Parathyroid adenoma (tissue), 2 donors: Measurements from ENCODE around the gene PCBP1.
"Not testable (repeated sequence)": the region's sequence is repeated elsewhere in the genome, so short reads cannot be mapped to it uniquely, and the experiment has no call there.

Experiments
- H2AFZ ChIP-seq: fragments of 300-600 bp; sonication (generic); one replicate; pipeline ENCODE4 v1.7.0; 2017; ENCODE audit warnings: antibody characterized with exemption, mild to moderate bottlenecking
- H3K27ac ChIP-seq: fragments of 300-600 bp; sonication (generic); one replicate; pipeline ENCODE4 v1.7.0; 2017
- H3K27me3 ChIP-seq: fragments of 300-600 bp; sonication (generic); one replicate; pipeline ENCODE4 v1.7.0; 2017; ENCODE audit warnings: low read length; ENCODE audit not compliant: control insufficient read depth, insufficient read depth
- H3K36me3 ChIP-seq: fragments of 300-600 bp; sonication (generic); one replicate; pipeline ENCODE4 v1.7.0; 2017; ENCODE audit warnings: low read length; ENCODE audit not compliant: control insufficient read depth, insufficient read depth
- H3K4me1 ChIP-seq: fragments of 300-600 bp; sonication (generic); one replicate; pipeline ENCODE4 v1.7.0; 2017; ENCODE audit warnings: control low read depth
- H3K4me2 ChIP-seq: fragments of 300-600 bp; sonication (generic); one replicate; pipeline ENCODE4 v1.7.0; 2017; ENCODE audit warnings: low read length
- H3K4me3 ChIP-seq: fragments of 300-600 bp; sonication (generic); one replicate; pipeline ENCODE4 v1.7.0; 2017; ENCODE audit warnings: low read depth, low read length
- H3K79me2 ChIP-seq: fragments of 300-600 bp; sonication (generic); one replicate; pipeline ENCODE4 v1.7.0; 2017; ENCODE audit warnings: control low read depth
- H3K9ac ChIP-seq: fragments of 300-600 bp; sonication (generic); one replicate; pipeline ENCODE4 v1.7.0; 2017; ENCODE audit warnings: mild to moderate bottlenecking
- H3K9me3 ChIP-seq: fragments of 300-600 bp; sonication (generic); one replicate; pipeline ENCODE4 v1.7.0; 2017; ENCODE audit warnings: low read length; ENCODE audit not compliant: control insufficient read depth
- CTCF ChIP-seq: fragments of 300-600 bp; sonication (generic); IDR thresholded peaks from one replicate; pipeline ENCODE4 v1.7.0; 2017; ENCODE audit warnings: antibody characterized with exemption, mild to moderate bottlenecking
- donor health status: primary hyperparathyroidism.

The PCBP1 gene

GRCh38 chr2:70090706-70091334 is 3.5 kb downstream of the PCBP1 start:
- H3K9me3 ChIP-seq: no peaks in the 10 kb centered on the region
- H3K4me3 ChIP-seq: no peak overlapping the region
- peaks cover 2% of the 10 kb centered on the region for H3K36me3 ChIP-seq
- H3K27ac ChIP-seq: no peak overlapping the region
- H2AFZ ChIP-seq: no peak overlapping the region
- peaks cover 5% of the 10 kb centered on the region for H3K4me1 ChIP-seq
- TF ChIP-seq CTCF: no peak
- no peak overlapping the region for H3K9ac ChIP-seq
- no peaks in the 10 kb centered on the region for H3K27me3 ChIP-seq
- H3K79me2 ChIP-seq: peaks cover 6% of the 10 kb centered on the region
- no peak overlapping the region for H3K4me2 ChIP-seq

GRCh38 chr2:70091364-70091763 is 4.1 kb downstream of the PCBP1 start:
- Histone ChIP-seq H3K4me1 (no peaks in the 10 kb centered on the region), H3K36me3 (peaks cover 2% of the 10 kb centered on the region), H3K9me3 (no peaks in the 10 kb centered on the region), H3K27me3 (no peaks in the 10 kb centered on the region), H3K79me2 (peaks cover 6% of the 10 kb centered on the region), H3K4me3 (no peak overlapping the region), H2AFZ (no peak overlapping the region), H3K27ac (no peak overlapping the region), H3K9ac (no peak overlapping the region), H3K4me2 (no peak overlapping the region)
- no peak for TF ChIP-seq CTCF

GRCh38 chr2:70091816-70092215 is 4.5 kb downstream of the PCBP1 start:
- no peaks in the 10 kb centered on the region for H3K4me1 ChIP-seq
- H3K27ac ChIP-seq: no peak overlapping the region
- TF ChIP-seq CTCF: no peak

GRCh38 chr2:70092576-70093243 is 5.4 kb downstream of the PCBP1 start:
- not testable (repeated sequence) for H3K4me3 ChIP-seq, H3K27me3 ChIP-seq, H3K27ac ChIP-seq

More at GRCh38 chr2:70091816-70092215, 4.5 kb downstream of the PCBP1 start:
- no peaks in the 10 kb centered on the region for H3K9me3 ChIP-seq
- no peak overlapping the region for H3K9ac ChIP-seq
- peaks cover 2% of the 10 kb centered on the region for H3K36me3 ChIP-seq
- H3K79me2 ChIP-seq: peaks cover 6% of the 10 kb centered on the region
- no peak overlapping the region for H3K4me2 ChIP-seq
- H2AFZ ChIP-seq: no peak overlapping the region
- H3K4me3 ChIP-seq: no peak overlapping the region
- no peaks in the 10 kb centered on the region for H3K27me3 ChIP-seq

GRCh38 chr2:70094171-70094977 is 7.1 kb downstream of the PCBP1 start:
- Histone ChIP-seq H2AFZ (no peak overlapping the region), H3K36me3 (no peaks in the 10 kb centered on the region), H3K27me3 (no peaks in the 10 kb centered on the region), H3K27ac (peak overlapping the region; percentile 36), H3K79me2 (no peaks in the 10 kb centered on the region), H3K9me3 (no peaks in the 10 kb centered on the region), H3K4me1 (no peaks in the 10 kb centered on the region), H3K4me3 (no peak overlapping the region), H3K9ac (no peak overlapping the region), H3K4me2 (no peak overlapping the region)
- TF ChIP-seq CTCF: no peak

More at GRCh38 chr2:70092576-70093243, 5.4 kb downstream of the PCBP1 start:
- H3K79me2 ChIP-seq, H3K9ac ChIP-seq, H3K9me3 ChIP-seq, H2AFZ ChIP-seq, H3K4me2 ChIP-seq, H3K36me3 ChIP-seq, H3K4me1 ChIP-seq: not testable (repeated sequence)
